Loucy (cell line): ENCODE measurements around the gene NHSL1.

Experiments
- H2AFZ ChIP-seq: fragments of 200-600 bp; sonication (generic); 2 replicates; pipeline ENCODE4 v1.6.0; 2016; ENCODE audit warnings: antibody characterized with exemption, mild to moderate bottlenecking, low read length, moderate library complexity
- H3F3A ChIP-seq: fragments of 200-600 bp; 2 replicates; pipeline ENCODE4 v1.6.0; 2016; ENCODE audit warnings: antibody characterized with exemption, low read depth, mild to moderate bottlenecking
- H3K27me3 ChIP-seq: fragments of 200-600 bp; sonication (generic); 2 replicates; pipeline ENCODE4 v1.6.1; 2014; ENCODE audit warnings: low read length, mild to moderate bottlenecking; ENCODE audit not compliant: insufficient read depth, poor library complexity, severe bottlenecking
- H3K36me3 ChIP-seq: fragments of 200-600 bp; sonication (generic); 2 replicates; pipeline ENCODE4 v1.6.1; 2016; ENCODE audit warnings: low read length; ENCODE audit not compliant: insufficient read depth
- H3K4me1 ChIP-seq: fragments of 200-600 bp; sonication (generic); 2 replicates; pipeline ENCODE4 v1.5.1; 2014; ENCODE audit warnings: low read length, mild to moderate bottlenecking; ENCODE audit not compliant: insufficient read depth, poor library complexity, severe bottlenecking
- H3K4me2 ChIP-seq: fragments of 200-600 bp; sonication (generic); 2 replicates; pipeline ENCODE4 v1.6.0; 2014; ENCODE audit warnings: antibody characterized with exemption, low read length, low read depth, mild to moderate bottlenecking; ENCODE audit not compliant: poor library complexity, severe bottlenecking
- H3K4me3 ChIP-seq: fragments of 200-600 bp; sonication (generic); 2 replicates; pipeline ENCODE4 v1.5.1; 2014; ENCODE audit warnings: low read length, mild to moderate bottlenecking, mixed read lengths; ENCODE audit not compliant: poor library complexity, severe bottlenecking
- H3K79me2 ChIP-seq: fragments of 200-600 bp; sonication (generic); 2 replicates; pipeline ENCODE4 v1.6.1; 2014; ENCODE audit warnings: low read length; ENCODE audit not compliant: insufficient read depth
- H3K9ac ChIP-seq: fragments of 200-600 bp; sonication (generic); 2 replicates; pipeline ENCODE4 v1.6.0; 2014; ENCODE audit warnings: mild to moderate bottlenecking, low read depth, low read length, moderate library complexity; ENCODE audit not compliant: poor library complexity, severe bottlenecking
- H3K9me2 ChIP-seq: fragments of 200-600 bp; sonication (generic); replicated peaks from 2 replicates; pipeline ENCODE4 v1.6.1; 2016; ENCODE audit warnings: low read depth, low read length, mixed read lengths
- H3K9me3 ChIP-seq: fragments of 200-600 bp; sonication (generic); 2 replicates; pipeline ENCODE4 v1.6.1; 2014; ENCODE audit warnings: mild to moderate bottlenecking, antibody characterized with exemption, low read length, low read depth; ENCODE audit not compliant: insufficient read depth
- H4K20me1 ChIP-seq: fragments of 200-600 bp; sonication (generic); 2 replicates; pipeline ENCODE4 v1.6.0; 2014; ENCODE audit warnings: antibody characterized with exemption, low read length, mild to moderate bottlenecking; ENCODE audit not compliant: insufficient read depth, poor library complexity, severe bottlenecking
- CTCF ChIP-seq: fragments of 200-600 bp; sonication (generic); conservative IDR thresholded peaks from 2 replicates; pipeline ENCODE4 v1.5.1; 2014; ENCODE audit warnings: mild to moderate bottlenecking, antibody characterized with exemption, low read length
- EZH2phosphoT487 ChIP-seq: fragments of 200-600 bp; IDR thresholded peaks from 2 replicates; pipeline ENCODE4 v1.6.1; 2018; ENCODE audit warnings: antibody characterized with exemption, mild to moderate bottlenecking, moderate library complexity, borderline replicate concordance

Gene NHSL1

DNA sequence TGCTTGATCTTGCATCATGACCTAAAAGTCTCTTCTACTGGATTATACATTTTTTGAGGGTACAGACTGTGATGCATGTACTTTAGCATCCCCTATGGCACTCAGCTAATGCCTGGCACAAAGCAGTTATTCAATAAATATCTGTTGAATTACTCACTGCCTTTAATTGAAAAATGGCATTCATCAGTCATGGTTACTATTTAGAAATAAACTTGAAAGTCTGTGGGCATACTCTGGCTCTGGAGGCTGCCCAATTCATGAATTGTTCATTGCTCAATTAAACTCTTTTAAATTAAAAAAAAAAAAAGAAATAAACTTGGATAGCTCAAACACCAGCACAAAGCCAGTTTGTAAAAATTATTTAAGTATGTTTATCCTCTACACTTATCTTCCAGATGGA lies 55.3 kb downstream of the NHSL1 start:
- Histone ChIP-seq H3K9ac (no peak overlapping the region), H3K4me1 (no peaks in the 10 kb centered on the region), H4K20me1 (no peaks in the 10 kb centered on the region), H3K36me3 (no peaks in the 10 kb centered on the region), H2AFZ (no peak overlapping the region), H3K9me3 (no peaks in the 10 kb centered on the region), H3K27me3 (no peaks in the 10 kb centered on the region), H3K4me2 (no peak overlapping the region), H3K4me3 (no peak overlapping the region), H3F3A (no peaks in the 10 kb centered on the region), H3K79me2 (no peaks in the 10 kb centered on the region), H3K9me2 (no peaks in the 10 kb centered on the region)
- TF ChIP-seq EZH2phosphoT487 (no peak), CTCF (no peak)

GRCh38 chr6:138442663-138443062 lies 56.6 kb downstream of the NHSL1 start:
- H3K9me3 ChIP-seq: no peaks in the 10 kb centered on the region
- no peaks in the 10 kb centered on the region for H3K4me1 ChIP-seq
- H4K20me1 ChIP-seq: no peaks in the 10 kb centered on the region
- H3K9me2 ChIP-seq: no peaks in the 10 kb centered on the region
- H3K4me2 ChIP-seq: no peak overlapping the region
- no peak overlapping the region for H3K9ac ChIP-seq
- H3F3A ChIP-seq: no peaks in the 10 kb centered on the region
- no peaks in the 10 kb centered on the region for H3K79me2 ChIP-seq
- TF ChIP-seq EZH2phosphoT487 (no peak), CTCF (no peak)
- no peaks in the 10 kb centered on the region for H3K36me3 ChIP-seq
- H3K4me3 ChIP-seq: no peak overlapping the region
- no peaks in the 10 kb centered on the region for H3K27me3 ChIP-seq
- H2AFZ ChIP-seq: no peak overlapping the region

GRCh38 chr6:138441965-138442364 lies 57.3 kb downstream of the NHSL1 start:
- no peak overlapping the region for H3K4me2 ChIP-seq
- no peaks in the 10 kb centered on the region for H3K4me1 ChIP-seq
- H3K4me3 ChIP-seq: no peak overlapping the region
- H4K20me1 ChIP-seq: no peaks in the 10 kb centered on the region
- H3K27me3 ChIP-seq: no peaks in the 10 kb centered on the region
- H3K9ac ChIP-seq: no peak overlapping the region
- H3F3A ChIP-seq: no peaks in the 10 kb centered on the region
- H3K79me2 ChIP-seq: no peaks in the 10 kb centered on the region
- H3K36me3 ChIP-seq: no peaks in the 10 kb centered on the region
- TF ChIP-seq EZH2phosphoT487 (no peak), CTCF (no peak)
- no peaks in the 10 kb centered on the region for H3K9me3 ChIP-seq
- no peak overlapping the region for H2AFZ ChIP-seq
- no peaks in the 10 kb centered on the region for H3K9me2 ChIP-seq
